Thymus (tissue), 11 donors: ENCODE results near the gene TCF12. TPM values are rescaled to one million over a fixed set of nuclear protein-coding genes. Genes with fewer than 3 reads are reported as not detected.

Experiments
- DNase-seq, 9 donors: peaks; one replicate each; pipeline ENCODE4 v3.0.0-alpha.2; 2013; ENCODE audit warnings: low spot score in 9 of 9, low read depth in 6 of 9, missing footprints in 1 of 9
- H3K27ac ChIP-seq, 2 donors: one replicate each; pipeline ENCODE4 v1.5.1; 2013; ENCODE audit warnings: control low read depth in 1 of 2, low read depth in 1 of 2, low read length in 1 of 2, mild to moderate bottlenecking in 1 of 2, moderate library complexity in 1 of 2
- H3K27me3 ChIP-seq, 2 donors: one replicate each; pipeline ENCODE4 v1.5.1; 2013; ENCODE audit warnings: low read length in 1 of 2; ENCODE audit not compliant: control insufficient read depth in 2 of 2, insufficient read depth in 1 of 2
- H3K36me3 ChIP-seq, 2 donors: one replicate each; pipeline ENCODE4 v1.5.1; 2013; ENCODE audit warnings: low read length in 1 of 2, mild to moderate bottlenecking in 1 of 2, moderate library complexity in 1 of 2; ENCODE audit not compliant: control insufficient read depth in 2 of 2, insufficient read depth in 2 of 2
- H3K4me1 ChIP-seq, 2 donors: one replicate each; pipeline ENCODE4 v1.5.1; 2013; ENCODE audit warnings: low read length in 2 of 2; ENCODE audit not compliant: control insufficient read depth in 2 of 2, insufficient read depth in 2 of 2
- H3K4me3 ChIP-seq, 2 donors: one replicate each; pipeline ENCODE4 v1.5.1; 2013; ENCODE audit warnings: low read length in 2 of 2, control low read depth in 1 of 2, mild to moderate bottlenecking in 1 of 2
- H3K9me3 ChIP-seq, 2 donors: one replicate each; pipeline ENCODE4 v1.5.1; 2013; ENCODE audit warnings: low read length in 1 of 2, mild to moderate bottlenecking in 1 of 2; ENCODE audit not compliant: control insufficient read depth in 2 of 2, insufficient read depth in 1 of 2
- WGBS: extraction: QIAGEN DNeasy Blood & Tissue Kit; methylation state at CpG from one replicate; pipeline ENCODE4 v1.1.7; 2013; 5-methylcytosine and 5-hydroxymethylcytosine counted together
- polyA plus RNA-seq: library from polyadenylated mRNA; stranded (reverse); fragments of 200-250 nt; gene quantifications from one replicate; pipeline ENCODE4 v1.2.3, GENCODE V29; 2013
- total RNA-seq: library from RNA; stranded (reverse); fragments of 120-200 nt; gene quantifications from one replicate; pipeline ENCODE4 v1.2.4, GENCODE V29; 2013
- donor health status: healthy.

The TCF12 gene
- total and polyA plus RNA-seq, 2 donors, result 45.2 to 159 TPM

- Histone ChIP-seq H3K27me3 (no peaks in the 10 kb centered on the region), H3K36me3 (peaks cover 0 to 43% of the 10 kb centered on the region in 2 donors), H3K27ac (peak overlapping the region in 1 of 2 donors; percentile 15), H3K4me1 (peaks cover 5 to 11% of the 10 kb centered on the region in 2 donors), H3K9me3 (no peaks in the 10 kb centered on the region), H3K4me3 (no peak overlapping the region)
- DNase-seq, result peak in 3 of 9 donors; percentile 17 to 59 (median 29)
- WGBS, result 56% methylated on average over 9 of the region's 9 CpGs
Observed at GRCh38 chr15:57133127-57133968, 214.9 kb downstream of the TCF12 start.

DNA sequence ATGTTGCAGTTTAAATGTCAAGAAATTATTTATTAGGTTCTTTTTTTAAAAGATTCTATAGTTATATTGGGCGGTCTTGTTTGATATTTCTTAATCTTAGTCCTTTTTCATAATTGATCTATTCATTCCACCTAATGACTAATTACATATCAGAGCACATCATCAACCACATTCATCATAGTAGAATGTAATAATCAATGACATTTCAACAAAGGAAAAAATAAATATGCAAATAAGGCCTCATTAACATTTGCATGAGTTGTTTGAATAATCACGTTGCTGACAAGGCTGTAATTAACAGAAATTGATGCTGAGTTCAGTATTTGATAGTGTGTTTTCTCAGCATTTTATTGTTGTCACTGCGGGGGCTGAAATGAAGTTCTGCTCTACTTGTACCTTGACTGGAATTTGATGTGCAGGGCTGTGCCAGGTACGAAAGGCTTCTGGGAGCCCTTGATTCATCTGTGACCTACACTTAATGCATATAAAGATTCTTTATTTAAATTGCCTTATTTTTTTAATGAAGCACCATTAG lies 215.7 kb downstream of the TCF12 start:
- Histone ChIP-seq H3K27me3 (no peaks in the 10 kb centered on the region), H3K9me3 (no peaks in the 10 kb centered on the region), H3K27ac (no peak overlapping the region), H3K4me1 (peaks cover 5 to 11% of the 10 kb centered on the region in 2 donors), H3K36me3 (peaks cover 0 to 39% of the 10 kb centered on the region in 2 donors), H3K4me3 (no peak overlapping the region)
- DNase-seq, result no peak
- WGBS, result 95% methylated on average over 4 of the region's 4 CpGs

- Histone ChIP-seq H3K27me3 (no peaks in the 10 kb centered on the region), H3K27ac (peak overlapping the region in 1 of 2 donors; percentile 12), H3K4me1 (peaks cover 5 to 11% of the 10 kb centered on the region in 2 donors), H3K4me3 (no peak overlapping the region), H3K36me3 (peaks cover 0 to 35% of the 10 kb centered on the region in 2 donors), H3K9me3 (no peaks in the 10 kb centered on the region)
- DNase-seq, result no peak
Observed at GRCh38 chr15:57134851-57135250, 216.4 kb downstream of the TCF12 start.

- DNase-seq, result no peak
- H3K4me1 ChIP-seq, result peaks cover 5 to 11% of the 10 kb centered on the region in 2 donors
- H3K9me3 ChIP-seq, result no peaks in the 10 kb centered on the region
- no peak overlapping the region for H3K4me3 ChIP-seq
- no peaks in the 10 kb centered on the region for H3K27me3 ChIP-seq
- H3K36me3 ChIP-seq, result peaks cover 0 to 31% of the 10 kb centered on the region in 2 donors
- peak overlapping the region in 1 of 2 donors; percentile 7 for H3K27ac ChIP-seq
Observed at GRCh38 chr15:57135800-57136199, 217.4 kb downstream of the TCF12 start.

- H3K36me3 ChIP-seq, result peaks cover 0 to 23% of the 10 kb centered on the region in 2 donors
- peaks cover under 1 to 1% of the 10 kb centered on the region in 2 donors for H3K4me1 ChIP-seq
- 47% methylated on average over 1 of the region's 1 CpG for WGBS
- H3K4me3 ChIP-seq, result no peak overlapping the region
- DNase-seq, result peak in 1 of 9 donors; percentile 37
- H3K27me3 ChIP-seq, result no peaks in the 10 kb centered on the region
- no peak overlapping the region for H3K27ac ChIP-seq
- no peaks in the 10 kb centered on the region for H3K9me3 ChIP-seq
Observed at GRCh38 chr15:57138349-57138788, 219.9 kb downstream of the TCF12 start.

- Histone ChIP-seq H3K27ac (no peak overlapping the region), H3K4me1 (no peaks in the 10 kb centered on the region), H3K36me3 (peaks cover 2 to 15% of the 10 kb centered on the region in 2 donors), H3K9me3 (no peaks in the 10 kb centered on the region), H3K4me3 (no peak overlapping the region), H3K27me3 (no peaks in the 10 kb centered on the region)
- DNase-seq, result no peak
- 97% methylated on average over 1 of the region's 1 CpG for WGBS
Observed at GRCh38 chr15:57143511-57144078, 225.2 kb downstream of the TCF12 start.

DNA sequence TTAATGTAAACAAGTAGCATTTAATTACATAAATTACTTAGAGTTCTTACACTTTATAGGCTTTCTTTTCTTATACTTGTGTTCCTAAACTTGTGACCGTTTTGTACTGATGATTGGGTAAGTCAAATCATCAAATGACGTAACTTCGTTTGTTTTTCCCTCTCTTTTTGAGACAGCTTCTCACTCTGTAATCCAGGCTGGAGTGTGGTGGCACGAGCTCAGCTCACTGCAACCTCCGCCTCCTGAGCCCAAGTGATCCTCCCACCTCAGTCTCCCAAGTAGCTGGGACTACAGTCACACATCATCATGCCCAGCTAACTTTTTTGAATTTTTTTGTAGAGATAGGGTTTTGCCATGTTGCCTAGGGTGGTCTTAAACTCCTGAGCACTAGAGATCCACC lies 226.0 kb downstream of the TCF12 start:
- H3K27me3 ChIP-seq, result no peaks in the 10 kb centered on the region
- no peaks in the 10 kb centered on the region for H3K9me3 ChIP-seq
- H3K4me3 ChIP-seq, result no peak overlapping the region
- no peak overlapping the region for H3K27ac ChIP-seq
- H3K36me3 ChIP-seq, result peaks cover 5 to 16% of the 10 kb centered on the region in 2 donors
- DNase-seq, result no peak
- no peaks in the 10 kb centered on the region for H3K4me1 ChIP-seq
- 95% methylated on average over 5 of the region's 5 CpGs for WGBS

GRCh38 chr15:57146506-57147201 lies 228.2 kb downstream of the TCF12 start:
- H3K4me1 ChIP-seq, result no peaks in the 10 kb centered on the region
- H3K4me3 ChIP-seq, result no peak overlapping the region
- 48% methylated on average over 4 of the region's 4 CpGs for WGBS
- H3K9me3 ChIP-seq, result peaks cover 0 to 10% of the 10 kb centered on the region in 2 donors
- DNase-seq, result peak in 6 of 9 donors; percentile 17 to 63 (median 32)
- peak overlapping the region in 1 of 2 donors; percentile 33 for H3K27ac ChIP-seq
- H3K36me3 ChIP-seq, result peaks cover 18 to 31% of the 10 kb centered on the region in 2 donors
- no peaks in the 10 kb centered on the region for H3K27me3 ChIP-seq
